Osteoblast (primary cell): Measurements from ENCODE around the gene APC2. TPM values are rescaled to one million over a fixed set of nuclear protein-coding genes. Genes with fewer than 3 reads are reported as not detected.

ENCODE experiments used
- DNase-seq: peaks from one replicate; pipeline ENCODE4 v3.0.0; 2011; ENCODE audit warnings: low spot score, mixed read lengths; ENCODE audit not compliant: insufficient read length; ENCODE audit errors: missing footprints
- H2AFZ ChIP-seq: 2 replicates; pipeline ENCODE4 v1.6.0; 2011; ENCODE audit warnings: mild to moderate bottlenecking, low read length
- H3K27ac ChIP-seq: 2 replicates; pipeline ENCODE4 v1.5.1; 2011; ENCODE audit warnings: mild to moderate bottlenecking, low read depth, low read length, moderate library complexity
- H3K27me3 ChIP-seq: 2 replicates; pipeline ENCODE4 v1.6.0; 2012; ENCODE audit warnings: mild to moderate bottlenecking, control low read depth, inconsistent platforms, low read length, moderate library complexity; ENCODE audit not compliant: insufficient read depth
- H3K36me3 ChIP-seq: 2 replicates; pipeline ENCODE4 v1.5.1; 2011; ENCODE audit warnings: mild to moderate bottlenecking, low read length, control low read depth, moderate library complexity; ENCODE audit not compliant: insufficient read depth
- H3K4me1 ChIP-seq: 2 replicates; pipeline ENCODE4 v1.5.1; 2011; ENCODE audit warnings: mild to moderate bottlenecking, low read length, control low read depth, moderate library complexity; ENCODE audit not compliant: insufficient read depth
- H3K4me2 ChIP-seq: 2 replicates; pipeline ENCODE4 v1.6.0; 2011; ENCODE audit warnings: mild to moderate bottlenecking, low read length; ENCODE audit not compliant: insufficient read depth
- H3K4me3 ChIP-seq: fragments of 200-600 bp; sonication (generic); 3 replicates; pipeline ENCODE4 v1.5.1; 2012; ENCODE audit warnings: mild to moderate bottlenecking, low read length, inconsistent platforms; ENCODE audit not compliant: insufficient read depth
- H3K79me2 ChIP-seq: 2 replicates; pipeline ENCODE4 v1.6.0; 2012; ENCODE audit warnings: mild to moderate bottlenecking, low read length, control low read depth, inconsistent platforms; ENCODE audit not compliant: insufficient read depth
- H3K9me3 ChIP-seq: 2 replicates; pipeline ENCODE4 v1.5.1; 2011; ENCODE audit warnings: low read depth, low read length, control low read depth
- H4K20me1 ChIP-seq: 2 replicates; pipeline ENCODE4 v1.6.0; 2012; ENCODE audit warnings: mild to moderate bottlenecking, low read length, control low read depth; ENCODE audit not compliant: insufficient read depth
- CTCF ChIP-seq: IDR thresholded peaks from 2 replicates; pipeline ENCODE4 v1.5.1; 2011; ENCODE audit warnings: mild to moderate bottlenecking, low read depth, low read length, moderate library complexity; ENCODE audit errors: extremely low read depth
- total RNA-seq: library from RNA; depleted of rRNA; stranded (reverse); fragments of >200 nt; gene quantifications from 2 replicates; pipeline ENCODE4 v1.2.3, GENCODE V29; 2012

The APC2 gene
- total RNA-seq, 1 donor = 0.36 TPM

GRCh38 chr19:1425902-1426301 lies 24.0 kb upstream of the APC2 start:
- no peak for DNase-seq
- H3K4me3 ChIP-seq = no peak overlapping the region
- TF ChIP-seq CTCF = no peak
- no peak overlapping the region for H3K4me2 ChIP-seq
- no peak overlapping the region for H3K27ac ChIP-seq
- no peaks in the 10 kb centered on the region for H3K27me3 ChIP-seq
- no peak overlapping the region for H2AFZ ChIP-seq
- no peaks in the 10 kb centered on the region for H3K9me3 ChIP-seq
- H3K4me1 ChIP-seq = no peaks in the 10 kb centered on the region
- H3K79me2 ChIP-seq = peaks cover 75% of the 10 kb centered on the region
- H3K36me3 ChIP-seq = peaks cover 75% of the 10 kb centered on the region
- peaks cover 35% of the 10 kb centered on the region for H4K20me1 ChIP-seq

GRCh38 chr19:1426736-1427135 lies 23.2 kb upstream of the APC2 start:
- Histone ChIP-seq H3K36me3 (peaks cover 68% of the 10 kb centered on the region), H3K4me3 (no peak overlapping the region), H3K27me3 (no peaks in the 10 kb centered on the region), H2AFZ (no peak overlapping the region), H4K20me1 (peaks cover 36% of the 10 kb centered on the region), H3K4me1 (no peaks in the 10 kb centered on the region), H3K27ac (no peak overlapping the region), H3K79me2 (peaks cover 69% of the 10 kb centered on the region), H3K4me2 (no peak overlapping the region), H3K9me3 (no peaks in the 10 kb centered on the region)
- DNase-seq = no peak
- TF ChIP-seq CTCF = no peak

GRCh38 chr19:1427221-1427920 lies 22.6 kb upstream of the APC2 start:
- Histone ChIP-seq H3K4me2 (no peak overlapping the region), H3K27ac (no peak overlapping the region), H4K20me1 (peaks cover 36% of the 10 kb centered on the region), H3K79me2 (peaks cover 66% of the 10 kb centered on the region), H3K4me3 (no peak overlapping the region), H3K4me1 (no peaks in the 10 kb centered on the region), H3K27me3 (no peaks in the 10 kb centered on the region), H3K9me3 (no peaks in the 10 kb centered on the region), H2AFZ (no peak overlapping the region), H3K36me3 (peaks cover 71% of the 10 kb centered on the region)
- no peak for DNase-seq
- TF ChIP-seq CTCF = no peak

- DNase-seq = no peak
- H4K20me1 ChIP-seq = peaks cover 33% of the 10 kb centered on the region
- H2AFZ ChIP-seq = no peak overlapping the region
Observed at GRCh38 chr19:1428738-1429391, 21.1 kb upstream of the APC2 start.

More at GRCh38 chr19:1428738-1429391, 21.1 kb upstream of the APC2 start:
- no peaks in the 10 kb centered on the region for H3K4me1 ChIP-seq
- H3K9me3 ChIP-seq = no peaks in the 10 kb centered on the region
- no peaks in the 10 kb centered on the region for H3K27me3 ChIP-seq
- no peak overlapping the region for H3K4me2 ChIP-seq
- H3K4me3 ChIP-seq = no peak overlapping the region
- TF ChIP-seq CTCF = no peak
- H3K79me2 ChIP-seq = peaks cover 60% of the 10 kb centered on the region
- no peak overlapping the region for H3K27ac ChIP-seq
- peaks cover 69% of the 10 kb centered on the region for H3K36me3 ChIP-seq
